Colonic mucosa (tissue), 4 donors: ENCODE measurements around the gene AGAP2. TPM values are rescaled to one million over a fixed set of nuclear protein-coding genes. Genes with fewer than 3 reads are reported as not detected.

Source experiments
- DNase-seq: peaks from one replicate; pipeline ENCODE4 v3.0.0-alpha.2; 2020
- H3K27ac ChIP-seq: fragments of 200-600 bp; one replicate; pipeline ENCODE4 v1.8.0; 2021
- H3K27me3 ChIP-seq: fragments of 200-600 bp; one replicate; pipeline ENCODE4 v1.8.0; 2021
- H3K36me3 ChIP-seq: fragments of 200-600 bp; one replicate; pipeline ENCODE4 v1.8.0; 2021
- H3K4me1 ChIP-seq: fragments of 200-600 bp; one replicate; pipeline ENCODE4 v1.8.0; 2021; ENCODE audit warnings: mild to moderate bottlenecking
- H3K4me3 ChIP-seq: fragments of 200-600 bp; one replicate; pipeline ENCODE4 v1.8.0; 2021
- H3K9ac ChIP-seq, 2 donors: one replicate each; pipeline ENCODE4 v1.7.0; 2013; ENCODE audit warnings: control low read depth in 2 of 2, low read depth in 2 of 2, low read length in 2 of 2
- H3K9me3 ChIP-seq: fragments of 200-600 bp; one replicate; pipeline ENCODE4 v1.8.0; 2021
- intact Hi-C: fragments of 100-400 bp; cut with DNase I; formaldehyde crosslinking; loops from one replicate; pipeline ENCODE4 v1.14.1; 2022
- total RNA-seq, 2 donors: library from RNA; stranded (reverse); fragmentation: NEBNext Ultra II Directional in 1 of 2; extraction: Animal tissue kit (Norgen Biotek cat#: 25700) in 1 of 2; gene quantifications; one replicate each; pipeline ENCODE4 v1.2.1, GENCODE V29; 2021
- TF ChIP-seq, protein P1 (sequence below): fragments of 200-600 bp; IDR thresholded peaks from one replicate; pipeline ENCODE4 v1.8.0; 2022; ENCODE audit warnings: antibody characterized with exemption, mild to moderate bottlenecking
- donor health status: healthy.
- donor health status: DM: no; HTN: no; CAD: no.
- donor health status: DM: no; HTN: no; CAD: no.

The AGAP2 gene
- total RNA-seq, 2 donors from 2014 or later = 0.86 to 1.0 TPM

DNA sequence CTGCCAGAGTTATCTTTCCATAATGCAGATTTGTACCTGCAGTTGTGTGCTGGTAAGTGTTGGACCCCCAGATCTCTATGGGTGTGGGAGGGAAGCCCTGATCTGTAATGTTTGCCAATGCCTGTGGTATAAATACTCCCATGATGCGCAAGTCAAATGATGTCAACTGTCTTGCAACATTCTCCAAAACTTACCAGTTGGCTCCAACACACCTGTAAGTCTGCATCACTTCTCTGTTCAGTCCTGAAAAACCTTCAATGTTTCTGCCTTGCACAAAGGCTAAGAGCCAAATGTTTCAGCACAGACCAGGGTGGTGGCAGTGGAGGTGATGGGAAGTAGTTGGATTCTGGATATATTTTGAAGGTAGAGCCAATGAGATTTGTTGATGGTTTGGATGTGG, 41.5 kb downstream of the AGAP2 start:
- Histone ChIP-seq H3K36me3 (peaks cover 9% of the 10 kb centered on the region), H3K9me3 (no peaks in the 10 kb centered on the region), H3K27ac (no peak overlapping the region), H3K4me1 (peaks cover 6% of the 10 kb centered on the region), H3K9ac (no peak overlapping the region), H3K27me3 (no peaks in the 10 kb centered on the region), H3K4me3 (no peak overlapping the region)
- TF ChIP-seq, protein P1, sequence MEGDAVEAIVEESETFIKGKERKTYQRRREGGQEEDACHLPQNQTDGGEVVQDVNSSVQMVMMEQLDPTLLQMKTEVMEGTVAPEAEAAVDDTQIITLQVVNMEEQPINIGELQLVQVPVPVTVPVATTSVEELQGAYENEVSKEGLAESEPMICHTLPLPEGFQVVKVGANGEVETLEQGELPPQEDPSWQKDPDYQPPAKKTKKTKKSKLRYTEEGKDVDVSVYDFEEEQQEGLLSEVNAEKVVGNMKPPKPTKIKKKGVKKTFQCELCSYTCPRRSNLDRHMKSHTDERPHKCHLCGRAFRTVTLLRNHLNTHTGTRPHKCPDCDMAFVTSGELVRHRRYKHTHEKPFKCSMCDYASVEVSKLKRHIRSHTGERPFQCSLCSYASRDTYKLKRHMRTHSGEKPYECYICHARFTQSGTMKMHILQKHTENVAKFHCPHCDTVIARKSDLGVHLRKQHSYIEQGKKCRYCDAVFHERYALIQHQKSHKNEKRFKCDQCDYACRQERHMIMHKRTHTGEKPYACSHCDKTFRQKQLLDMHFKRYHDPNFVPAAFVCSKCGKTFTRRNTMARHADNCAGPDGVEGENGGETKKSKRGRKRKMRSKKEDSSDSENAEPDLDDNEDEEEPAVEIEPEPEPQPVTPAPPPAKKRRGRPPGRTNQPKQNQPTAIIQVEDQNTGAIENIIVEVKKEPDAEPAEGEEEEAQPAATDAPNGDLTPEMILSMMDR = no peak
- intact Hi-C loops = no loop called here
- no peak for DNase-seq

DNA sequence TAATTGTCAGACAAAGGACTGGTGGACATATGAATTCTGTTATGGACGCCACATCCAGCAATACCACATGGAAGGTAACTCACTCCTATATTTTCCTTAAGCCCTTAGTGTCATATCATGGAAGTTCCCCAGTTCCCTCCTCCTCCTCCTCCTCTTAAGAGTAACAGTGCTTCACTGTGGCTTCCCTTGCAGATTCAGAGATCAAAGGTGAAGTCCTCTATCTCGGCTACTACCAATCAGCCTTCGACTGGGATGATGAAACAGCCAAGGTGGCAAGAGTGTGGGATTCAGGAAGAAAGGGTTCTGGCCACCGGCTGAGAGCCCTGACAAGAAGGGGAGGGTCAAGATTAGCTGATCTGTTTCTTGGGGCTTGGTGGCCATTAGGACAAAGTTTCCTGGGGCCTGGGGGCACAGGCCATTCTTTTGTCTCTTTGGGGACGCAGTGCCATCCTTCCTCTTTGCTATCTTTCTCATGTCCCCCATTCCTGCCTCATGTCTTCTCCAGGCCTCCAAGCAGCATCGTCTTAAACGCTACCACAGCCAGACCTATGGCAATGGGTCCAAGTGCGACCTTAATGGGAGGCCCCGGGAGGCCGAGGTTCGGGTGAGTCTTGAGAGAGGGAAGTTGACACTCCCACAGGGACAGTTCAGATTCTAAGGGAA, 42.6 kb downstream of the AGAP2 start:
- Histone ChIP-seq H3K9me3 (no peaks in the 10 kb centered on the region), H3K36me3 (peaks cover 9% of the 10 kb centered on the region), H3K4me1 (peaks cover 6% of the 10 kb centered on the region), H3K4me3 (no peak overlapping the region), H3K9ac (no peak overlapping the region), H3K27ac (no peak overlapping the region), H3K27me3 (no peaks in the 10 kb centered on the region)
- intact Hi-C loops = no loop called here
- TF ChIP-seq, protein P1 = no peak
- DNase-seq = no peak

DNA sequence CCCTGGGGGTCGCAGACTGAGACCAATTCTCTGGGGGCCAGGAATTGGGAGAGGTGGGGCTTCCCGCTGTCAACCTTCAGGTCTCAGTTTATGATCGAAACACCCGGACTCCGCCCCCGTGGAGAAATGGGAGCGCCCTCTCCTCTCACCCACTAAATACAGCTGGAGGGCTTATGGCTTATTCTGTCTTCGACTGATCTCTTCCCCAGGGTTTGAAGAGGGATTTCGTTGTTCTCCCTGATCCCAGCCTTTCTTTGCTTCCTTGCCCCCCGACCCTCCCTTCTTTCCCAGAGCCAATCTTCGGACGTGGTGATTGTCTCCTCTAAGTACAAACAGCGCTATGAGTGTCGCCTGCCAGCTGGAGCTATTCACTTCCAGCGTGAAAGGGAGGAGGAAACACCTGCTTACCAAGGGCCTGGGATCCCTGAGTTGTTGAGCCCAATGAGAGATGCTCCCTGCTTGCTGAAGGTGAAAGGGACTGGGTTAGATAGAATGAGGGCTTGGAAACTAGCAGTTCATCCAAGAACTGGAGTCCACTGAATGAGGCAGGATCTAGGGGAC, 44.0 kb downstream of the AGAP2 start:
- Histone ChIP-seq H3K9ac (peak overlapping the region; percentile 61 to 92), H3K9me3 (no peaks in the 10 kb centered on the region), H3K27ac (peak overlapping the region; percentile 69), H3K36me3 (peaks cover 9% of the 10 kb centered on the region), H3K27me3 (no peaks in the 10 kb centered on the region), H3K4me1 (peaks cover 6% of the 10 kb centered on the region), H3K4me3 (peak overlapping the region; percentile 79)
- TF ChIP-seq, protein P1 = no peak
- DNase-seq = peak; percentile 59
- intact Hi-C loops = loop anchor here (5.0 kb wide), 1 partner anchor 112 kb away; no protein-coding TSS in a partner anchor

DNA sequence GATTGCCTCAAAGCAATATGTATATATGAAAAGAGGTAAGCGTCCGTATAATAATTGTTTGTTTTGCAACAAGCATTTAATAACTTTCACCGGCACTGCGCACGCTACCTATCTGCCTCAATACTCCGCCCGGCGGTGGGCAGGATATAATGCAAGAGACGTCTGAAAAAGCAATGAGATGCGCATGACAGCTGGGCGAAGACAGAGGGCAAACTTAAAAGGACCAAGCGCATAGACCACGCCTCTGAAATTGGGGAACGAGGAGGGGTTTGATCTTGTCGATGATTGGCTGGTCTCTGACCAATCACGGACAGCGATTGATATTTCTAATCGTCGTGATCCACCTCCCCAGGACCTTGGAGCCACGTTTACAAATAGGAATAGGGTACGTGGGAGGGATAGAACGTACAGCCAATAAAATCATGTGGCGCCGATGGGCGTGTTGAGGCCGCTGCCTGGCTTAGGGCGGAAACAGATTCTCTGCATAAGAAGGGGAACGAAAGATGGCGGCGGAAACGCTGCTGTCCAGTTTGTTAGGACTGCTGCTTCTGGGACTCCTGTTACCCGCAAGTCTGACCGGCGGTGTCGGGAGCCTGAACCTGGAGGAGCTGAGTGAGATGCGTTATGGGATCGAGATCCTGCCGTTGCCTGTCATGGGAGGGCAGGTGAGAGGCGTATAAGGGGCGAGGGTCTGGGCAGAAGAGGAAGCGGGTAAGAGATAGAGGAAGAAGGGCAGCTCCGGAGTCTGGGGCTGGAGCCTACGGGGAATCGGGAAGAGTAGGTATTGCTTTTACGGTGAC, 44.7 kb downstream of the AGAP2 start, which contains the start of gene OS9:
Gene OS9, plus strand, starts transcription at position 474 of the 800 bp plus-strand sequence. Its CDS starts 30 bp downstream, at position 504.
- peak within 1 kb of the TSS; percentile 61 to 92 for H3K9ac ChIP-seq
- peaks cover 9% of the 10 kb centered on the region for H3K36me3 ChIP-seq
- TF ChIP-seq, protein P1 = peak; percentile 78
- intact Hi-C loops = loop anchor here (5.0 kb wide), 1 partner anchor 112 kb away; no protein-coding TSS in a partner anchor
- H3K4me3 ChIP-seq = peak within 1 kb of the TSS; percentile 79
- peak within 1 kb of the TSS; percentile 69 for H3K27ac ChIP-seq
- peaks cover 6% of the 10 kb centered on the region for H3K4me1 ChIP-seq
- DNase-seq = peak; percentile 98
- H3K27me3 ChIP-seq = peaks cover under 1% of the 10 kb centered on the region
- H3K9me3 ChIP-seq = no peaks in the 10 kb centered on the region

DNA sequence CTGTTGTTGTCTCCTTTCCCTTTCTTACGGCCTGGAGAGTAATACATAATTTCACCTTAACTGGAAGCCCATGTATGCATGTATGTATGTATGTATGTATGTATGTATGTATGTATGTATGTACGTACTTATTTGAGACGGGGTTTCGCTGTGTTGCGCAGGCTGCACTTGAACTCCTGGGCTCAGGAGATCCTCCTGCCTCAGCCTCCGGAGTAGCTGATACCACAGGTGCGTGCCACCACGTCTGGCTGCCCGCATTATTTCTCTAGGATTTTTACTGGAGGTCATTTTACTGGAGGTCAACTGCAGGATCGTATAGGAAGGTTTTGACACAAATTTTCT, 45.3 kb downstream of the AGAP2 start:
- Histone ChIP-seq H3K36me3 (peaks cover 9% of the 10 kb centered on the region), H3K4me1 (peaks cover 6% of the 10 kb centered on the region), H3K9ac (peak overlapping the region in 1 of 2 donors; percentile 92), H3K9me3 (no peaks in the 10 kb centered on the region), H3K27me3 (peaks cover 4% of the 10 kb centered on the region), H3K4me3 (no peak overlapping the region), H3K27ac (no peak overlapping the region)
- intact Hi-C loops = loop anchor here (5.0 kb wide), 1 partner anchor 111 kb away; no protein-coding TSS in a partner anchor
- TF ChIP-seq, protein P1 = no peak
- no peak for DNase-seq
